Thoracic aorta (tissue), 2 donors: Measurements from ENCODE around the gene EFCAB7. TPM values are rescaled to one million over a fixed set of nuclear protein-coding genes. Genes with fewer than 3 reads are reported as not detected.

Source experiments
- ATAC-seq: fragments of 150-250 bp; one replicate; pipeline ENCODE4 v1.8.0; 2017; ENCODE audit warnings: low read depth; ENCODE audit not compliant: insufficient number of reproducible peaks, low FRiP score
- DNase-seq: peaks from one replicate; pipeline ENCODE4 v3.0.0-alpha.2; 2020; ENCODE audit warnings: low spot score
- H3K27ac ChIP-seq, 2 donors: fragments of 200-600 bp; sonication (generic); 1 replicate in 1 of 2; 2 replicates in 1 of 2; pipeline ENCODE4 v1.5.1; 2016; ENCODE audit warnings: mild to moderate bottlenecking in 2 of 2, moderate library complexity in 2 of 2
- H3K27me3 ChIP-seq: fragments of 200-600 bp; sonication (generic); replicated peaks from 2 replicates; pipeline ENCODE4 v1.6.0; 2016; ENCODE audit warnings: mild to moderate bottlenecking; ENCODE audit not compliant: insufficient read depth
- H3K36me3 ChIP-seq: fragments of 200-600 bp; sonication (generic); one replicate; pipeline ENCODE4 v1.5.1; 2016
- H3K4me1 ChIP-seq, 2 donors: fragments of 200-600 bp; sonication (generic); 1 replicate in 1 of 2; 2 replicates in 1 of 2; pipeline versions ENCODE4 v1.5.1 to v1.6.0; 2016; ENCODE audit warnings: low read depth in 2 of 2, mild to moderate bottlenecking in 1 of 2; ENCODE audit not compliant: control insufficient read depth in 1 of 2
- H3K4me3 ChIP-seq: fragments of 200-600 bp; sonication (generic); 2 replicates; pipeline ENCODE4 v1.5.1; 2016; ENCODE audit warnings: mild to moderate bottlenecking
- H3K9me3 ChIP-seq: fragments of 200-600 bp; sonication (generic); 2 replicates; pipeline ENCODE4 v1.5.1; 2016
- CTCF ChIP-seq: fragments of 200-600 bp; sonication (generic); IDR thresholded peaks from one replicate; pipeline ENCODE4 v1.5.1; 2019; ENCODE audit warnings: antibody characterized with exemption
- total RNA-seq, 2 donors: library from RNA; depleted of rRNA; stranded (reverse); fragments of >200 nt; gene quantifications; one replicate each; pipeline versions ENCODE4 v1.1.0 to v1.2.3, GENCODE V29; 2016

EFCAB7 gene, protein sequence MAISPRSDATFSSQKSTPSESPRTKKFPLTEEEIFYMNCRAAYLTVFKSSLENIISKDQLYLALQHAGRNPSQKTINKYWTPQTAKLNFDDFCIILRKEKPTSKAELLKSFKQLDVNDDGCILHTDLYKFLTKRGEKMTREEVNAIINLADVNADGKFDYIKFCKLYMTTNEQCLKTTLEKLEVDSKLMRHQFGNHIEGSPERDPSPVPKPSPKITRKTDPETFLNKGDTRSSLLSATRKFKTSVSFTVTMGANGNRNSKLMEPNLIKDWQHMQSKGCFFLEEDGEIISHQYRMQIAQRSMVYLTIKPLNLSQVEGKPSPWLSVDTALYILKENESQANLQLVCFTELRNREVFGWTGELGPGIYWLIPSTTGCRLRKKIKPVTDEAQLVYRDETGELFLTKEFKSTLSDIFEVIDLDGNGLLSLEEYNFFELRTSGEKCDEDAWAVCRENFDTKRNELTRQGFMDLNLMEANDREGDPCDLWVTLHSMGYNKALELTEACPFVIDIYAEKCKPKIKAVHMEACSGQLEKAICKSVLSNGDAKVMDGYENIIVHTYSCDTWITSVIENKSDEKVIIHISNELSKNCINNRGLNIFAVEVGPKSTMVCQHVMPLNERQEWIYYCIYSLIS
- 1 to 10 TPM; 3.4 to 4.7 TPM for total RNA-seq

DNA sequence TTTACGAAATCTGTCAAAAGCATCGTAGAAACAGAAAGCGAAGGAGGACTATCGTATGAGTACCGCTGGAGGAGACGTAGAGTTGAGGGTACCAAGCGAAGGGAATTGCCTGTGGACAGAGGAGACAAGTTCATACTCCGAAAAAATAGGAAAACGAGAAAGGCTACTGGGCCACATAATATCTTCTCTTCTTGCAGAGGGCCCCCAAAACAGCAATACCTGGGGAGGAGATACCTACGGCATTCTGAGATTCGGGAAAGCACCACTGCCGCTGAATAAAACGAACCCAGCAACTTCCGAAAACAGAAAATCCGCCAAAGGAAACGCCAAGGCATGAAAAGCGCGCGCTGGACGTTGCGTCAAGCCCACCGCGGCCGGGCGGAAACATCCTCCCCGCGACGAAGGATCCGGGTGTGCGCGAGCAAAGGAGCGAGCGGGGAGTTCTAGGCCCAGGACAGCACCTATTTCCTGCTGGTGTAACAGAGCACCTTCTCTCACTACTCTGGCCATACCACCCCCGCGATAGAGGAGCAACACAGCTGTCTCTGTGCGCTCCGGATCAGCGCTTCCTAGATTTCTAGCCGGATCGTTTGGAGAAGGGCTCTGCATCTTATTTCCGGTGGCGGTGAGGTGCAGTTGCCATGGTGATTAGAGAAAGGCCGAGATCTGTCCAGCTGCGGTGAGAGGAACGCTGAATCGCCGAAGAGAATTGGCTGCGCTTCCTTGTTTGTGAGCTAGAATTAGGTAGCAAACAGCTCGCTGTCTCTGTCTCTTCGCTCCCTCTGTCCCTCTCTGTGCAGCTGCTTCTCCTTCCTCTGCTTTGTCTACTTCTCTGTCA lies at the start of gene EFCAB7, which contains the start of gene ITGB3BP:
TSS of gene EFCAB7 (plus strand) at position 635 of the 838 bp plus-strand sequence. CDS start 2,048 bp downstream, outside the sequence.
TSS of gene ITGB3BP (minus strand) at position 335 of the 838 bp plus-strand sequence. CDS start at position 243, 92 bp downstream.
- peak; percentile 85 for ATAC-seq
- DNase-seq: peak; percentile 58
- Histone ChIP-seq H3K36me3 (no peaks in the 10 kb centered on the region), H3K4me1 (peaks cover 3 to 15% of the 10 kb centered on the region in 2 donors), H3K4me3 (peak within 1 kb of the TSS; percentile 85), H3K9me3 (no peaks in the 10 kb centered on the region), H3K27ac (peak within 1 kb of the TSS; percentile 83 to 95), H3K27me3 (no peaks in the 10 kb centered on the region)
- TF ChIP-seq CTCF: no peak

- no peak overlapping the region for H3K4me3 ChIP-seq
- ATAC-seq (no peak), DNase-seq (no peak)
- no peak overlapping the region for H3K27ac ChIP-seq
- no peaks in the 10 kb centered on the region for H3K4me1 ChIP-seq
- H3K36me3 ChIP-seq: no peaks in the 10 kb centered on the region
- no peaks in the 10 kb centered on the region for H3K27me3 ChIP-seq
- no peak for TF ChIP-seq CTCF
- H3K9me3 ChIP-seq: no peaks in the 10 kb centered on the region
Observed at GRCh38 chr1:63475761-63476160, 47.6 kb upstream of the EFCAB7 start.

GRCh38 chr1:63480057-63480456 lies 43.3 kb upstream of the EFCAB7 start:
- TF ChIP-seq CTCF: no peak
- DNase-seq: no peak
- ATAC-seq: no peak
- Histone ChIP-seq H3K27ac (no peak overlapping the region), H3K36me3 (no peaks in the 10 kb centered on the region), H3K4me1 (no peaks in the 10 kb centered on the region), H3K4me3 (no peak overlapping the region), H3K27me3 (no peaks in the 10 kb centered on the region), H3K9me3 (no peaks in the 10 kb centered on the region)

GRCh38 chr1:63486629-63487028 lies 36.7 kb upstream of the EFCAB7 start:
- Histone ChIP-seq H3K36me3 (no peaks in the 10 kb centered on the region), H3K4me3 (no peak overlapping the region), H3K27me3 (no peaks in the 10 kb centered on the region), H3K27ac (no peak overlapping the region), H3K4me1 (no peaks in the 10 kb centered on the region), H3K9me3 (no peaks in the 10 kb centered on the region)
- ATAC-seq (no peak), DNase-seq (no peak)
- TF ChIP-seq CTCF: no peak
